Epithelial cell of esophagus (primary cell): ENCODE results near the gene NFATC2.
A peak's percentile ranks its signal among the peaks of the same experiment; 100 is the strongest.

Experiments used
- DNase-seq: peaks from one replicate; pipeline ENCODE4 v3.0.0; 2010; ENCODE audit warnings: low read depth
- H3K4me3 ChIP-seq: 2 replicates; pipeline ENCODE4 v1.5.1; 2011; ENCODE audit warnings: mild to moderate bottlenecking, low read length, control low read depth
- TF ChIP-seq, protein P1 (sequence below): IDR thresholded peaks from 2 replicates; pipeline ENCODE4 v1.5.1; 2011; ENCODE audit warnings: low read depth, mild to moderate bottlenecking, low read length, control low read depth, inconsistent platforms; ENCODE audit not compliant: insufficient read depth; ENCODE audit errors: missing control alignments

The NFATC2 gene

DNA sequence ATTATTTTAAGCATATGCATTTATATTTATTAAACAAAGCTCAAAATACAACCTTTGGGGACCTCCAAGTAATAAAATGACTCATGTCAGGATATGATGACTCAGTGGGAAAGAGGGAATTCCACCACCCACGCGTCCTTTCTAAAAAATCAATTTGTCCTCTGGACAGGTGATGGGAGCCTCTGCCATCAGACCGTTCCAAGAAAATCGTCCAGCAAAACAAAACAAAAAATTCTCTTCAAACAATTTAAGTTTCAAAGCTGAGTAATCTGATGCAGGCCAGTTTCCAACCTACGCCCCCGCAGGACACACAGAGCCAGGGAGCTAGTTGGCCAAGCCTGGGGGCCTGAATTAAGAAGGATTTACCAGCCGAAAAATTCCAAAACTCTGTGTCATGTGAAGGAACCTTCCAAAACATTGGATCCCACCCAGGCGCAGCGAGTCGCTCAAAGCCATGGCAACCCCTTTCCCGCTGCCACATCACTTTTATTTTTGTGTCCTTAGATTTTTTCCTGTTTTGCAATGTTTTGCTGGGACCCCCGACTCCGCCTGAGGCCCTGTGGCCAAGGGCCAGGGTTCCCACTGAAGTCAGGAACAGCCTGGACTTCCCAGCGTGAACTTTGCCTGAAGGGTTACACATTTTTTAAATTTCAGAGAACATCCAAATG, 95.3 kb downstream of the NFATC2 start:
- no peak overlapping the region for H3K4me3 ChIP-seq
- peak; percentile 83 for DNase-seq
- TF ChIP-seq, protein P1, sequence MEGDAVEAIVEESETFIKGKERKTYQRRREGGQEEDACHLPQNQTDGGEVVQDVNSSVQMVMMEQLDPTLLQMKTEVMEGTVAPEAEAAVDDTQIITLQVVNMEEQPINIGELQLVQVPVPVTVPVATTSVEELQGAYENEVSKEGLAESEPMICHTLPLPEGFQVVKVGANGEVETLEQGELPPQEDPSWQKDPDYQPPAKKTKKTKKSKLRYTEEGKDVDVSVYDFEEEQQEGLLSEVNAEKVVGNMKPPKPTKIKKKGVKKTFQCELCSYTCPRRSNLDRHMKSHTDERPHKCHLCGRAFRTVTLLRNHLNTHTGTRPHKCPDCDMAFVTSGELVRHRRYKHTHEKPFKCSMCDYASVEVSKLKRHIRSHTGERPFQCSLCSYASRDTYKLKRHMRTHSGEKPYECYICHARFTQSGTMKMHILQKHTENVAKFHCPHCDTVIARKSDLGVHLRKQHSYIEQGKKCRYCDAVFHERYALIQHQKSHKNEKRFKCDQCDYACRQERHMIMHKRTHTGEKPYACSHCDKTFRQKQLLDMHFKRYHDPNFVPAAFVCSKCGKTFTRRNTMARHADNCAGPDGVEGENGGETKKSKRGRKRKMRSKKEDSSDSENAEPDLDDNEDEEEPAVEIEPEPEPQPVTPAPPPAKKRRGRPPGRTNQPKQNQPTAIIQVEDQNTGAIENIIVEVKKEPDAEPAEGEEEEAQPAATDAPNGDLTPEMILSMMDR, result no peak

DNA sequence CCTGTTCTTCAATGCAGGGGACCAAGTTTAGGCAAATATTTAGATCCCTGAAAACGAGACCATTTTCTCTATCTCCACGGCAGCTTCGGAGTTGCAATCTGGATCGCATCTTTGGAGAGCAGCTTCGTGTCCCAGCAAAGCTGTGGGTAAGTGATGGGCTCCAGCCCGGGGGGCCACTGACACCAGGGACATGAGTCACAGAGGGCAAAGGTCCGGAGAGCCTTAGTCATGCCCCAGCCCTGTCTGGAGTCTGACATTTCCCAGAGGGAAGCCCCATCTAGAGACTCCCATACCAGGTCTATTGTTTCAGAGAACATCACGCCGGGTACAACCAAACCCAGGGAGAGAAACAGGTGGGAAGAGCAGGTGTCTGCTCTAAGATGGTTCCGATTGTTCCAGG, 95.9 kb downstream of the NFATC2 start:
- no peak overlapping the region for H3K4me3 ChIP-seq
- TF ChIP-seq, protein P1, result no peak
- peak; percentile 44 for DNase-seq

DNA sequence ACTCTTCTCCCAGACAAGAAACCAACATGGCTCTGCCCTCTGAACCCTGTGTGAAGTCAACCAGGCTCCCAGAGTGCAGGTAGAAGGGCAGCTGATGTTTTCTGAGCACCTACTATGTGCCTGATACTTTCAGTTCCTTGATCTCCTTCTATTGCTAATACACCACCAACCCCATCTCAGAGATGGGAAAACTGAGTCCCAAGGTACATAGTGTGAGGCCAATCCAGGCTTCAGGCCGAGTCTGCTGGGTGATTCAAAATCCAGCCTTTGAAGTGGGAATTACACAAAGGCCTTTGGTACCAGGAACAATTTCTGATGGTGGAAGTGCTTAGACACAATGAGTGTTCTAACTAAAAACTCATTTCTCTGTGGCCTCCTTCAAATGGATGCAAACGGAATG, 96.3 kb downstream of the NFATC2 start:
- TF ChIP-seq, protein P1, result no peak

DNA sequence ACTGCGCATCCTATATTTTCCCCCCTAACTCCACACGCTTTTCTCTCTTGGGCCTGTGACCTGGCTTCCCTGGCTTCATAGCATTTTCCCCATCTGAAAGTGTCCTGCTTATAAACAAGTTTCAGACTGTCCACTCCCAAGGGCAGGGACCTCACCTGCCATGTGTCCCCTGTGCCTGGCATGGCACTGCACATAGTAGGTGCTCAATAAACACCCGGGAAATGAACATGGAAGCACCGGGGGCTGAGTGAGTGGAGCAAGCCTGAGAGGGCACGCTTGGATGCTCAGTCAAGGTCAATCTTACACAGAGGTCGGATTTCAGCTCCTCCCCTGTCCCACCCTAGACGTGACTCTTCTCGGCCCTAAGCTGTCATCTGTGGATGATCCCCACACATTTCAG, 96.9 kb downstream of the NFATC2 start:
- H3K4me3 ChIP-seq, result no peak overlapping the region
- no peak for DNase-seq
- TF ChIP-seq, protein P1, result no peak

More for the DNA sequence above, 96.3 kb downstream of the NFATC2 start:
- no peak for DNase-seq
- no peak overlapping the region for H3K4me3 ChIP-seq

DNA sequence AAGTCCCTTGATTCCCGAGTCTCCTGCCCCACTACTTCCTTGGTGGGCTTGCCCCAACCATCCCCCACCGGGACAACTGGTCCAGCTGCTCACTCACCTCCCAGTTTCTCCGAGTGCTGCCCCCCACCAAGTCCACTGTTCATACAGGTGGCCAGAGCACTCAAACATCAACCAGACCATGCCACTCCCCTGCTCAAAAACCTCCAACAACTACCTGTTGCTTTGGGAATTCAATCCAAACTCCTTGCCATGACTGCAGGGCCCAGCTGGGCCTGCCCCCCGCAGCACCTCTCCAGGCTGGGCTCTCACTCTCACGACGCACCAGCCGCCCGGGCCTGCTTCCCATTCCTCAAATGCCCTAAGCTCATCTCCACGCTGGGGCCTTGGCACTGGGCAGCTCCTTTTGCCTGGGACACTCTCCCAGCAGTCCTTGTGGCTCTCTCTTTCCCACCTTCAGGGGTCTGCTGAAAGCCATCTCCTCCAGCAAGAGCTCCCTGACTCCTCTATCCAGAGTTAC, 97.5 kb downstream of the NFATC2 start:
- no peak overlapping the region for H3K4me3 ChIP-seq
- DNase-seq, result no peak
- TF ChIP-seq, protein P1, result no peak

DNA sequence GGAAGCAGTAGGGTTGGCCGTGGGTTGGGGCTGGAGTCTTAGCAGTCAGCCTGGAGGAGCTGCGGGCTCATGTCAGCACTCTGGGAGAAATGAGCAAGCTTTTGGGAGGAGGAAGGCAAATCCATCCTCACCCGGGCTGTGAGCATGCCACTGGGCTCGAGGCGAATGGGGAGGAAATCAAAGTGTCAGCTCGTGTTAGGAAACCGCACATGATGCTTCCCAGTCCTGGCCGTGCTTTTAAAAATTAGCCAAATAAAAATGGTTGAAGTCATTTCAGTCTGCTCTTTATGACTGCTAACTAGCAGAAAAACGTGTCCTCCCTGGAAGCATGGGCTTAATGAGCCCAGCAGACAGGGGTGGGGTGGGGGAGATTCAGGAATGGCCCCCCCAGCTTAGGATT, 98.1 kb downstream of the NFATC2 start:
- TF ChIP-seq, protein P1, result no peak
- no peak overlapping the region for H3K4me3 ChIP-seq
- DNase-seq, result no peak

DNA sequence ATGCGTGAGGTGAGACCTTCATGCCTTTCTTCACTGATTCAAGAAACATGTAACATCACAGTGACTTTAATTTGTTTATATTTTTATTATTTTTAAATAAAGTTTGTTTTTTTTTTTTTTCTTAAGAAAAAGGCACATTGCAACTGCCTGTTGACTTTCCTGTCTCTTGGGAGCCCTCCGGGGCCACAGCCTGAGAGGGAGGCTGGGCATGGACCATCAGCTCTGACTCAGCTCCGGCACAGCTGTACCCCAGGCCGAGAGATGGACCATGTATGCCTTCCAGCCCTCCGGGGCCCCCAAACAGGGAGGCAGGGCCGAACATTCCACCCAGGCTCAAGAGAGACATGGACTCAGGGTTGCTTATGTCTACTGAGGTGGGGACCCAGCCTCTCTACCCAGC, 99.9 kb downstream of the NFATC2 start:
- TF ChIP-seq, protein P1, result no peak
- no peak for DNase-seq
- H3K4me3 ChIP-seq, result no peak overlapping the region
